Pancreas (tissue), 10 donors: ENCODE data around the gene RAD23A. TPM values are rescaled to one million over a fixed set of nuclear protein-coding genes. Genes with fewer than 3 reads are reported as not detected.

Experiments used
- ATAC-seq, 4 donors: fragments of 200-7000 bp; cut with Tn5 transposase; one replicate each; pipeline versions ENCODE4 v1.8.0 to v1.9.1; 2020; ENCODE audit warnings: mild to moderate bottlenecking in 4 of 4, moderate library complexity in 4 of 4
- DNase-seq, 6 donors: peaks; one replicate each; pipeline ENCODE4 v3.0.0-alpha.2; 2020
- FAIRE-seq: peaks from 2 replicates; lab custom pipeline; 2012; peaks lifted over from hg19 to GRCh38; lab: Jason Lieb, UNC
- H3K27ac ChIP-seq, 4 donors: fragments of 200-600 bp; sonication (generic); 1 replicate in 3 of 4; 2 replicates in 1 of 4; pipeline versions ENCODE4 v1.5.0 to v1.8.0; 2020
- H3K27me3 ChIP-seq, 4 donors: fragments of 200-600 bp; one replicate each; pipeline ENCODE4 v1.8.0; 2021
- H3K36me3 ChIP-seq, 3 donors: fragments of 200-600 bp; sonication (generic) in 1 of 3; one replicate each; pipeline versions ENCODE4 v1.5.0 to v1.8.0; 2020 to 2021
- H3K4me1 ChIP-seq, 3 donors: fragments of 200-600 bp; one replicate each; pipeline ENCODE4 v1.8.0; 2021
- H3K4me3 ChIP-seq, 4 donors: fragments of 200-600 bp; sonication (generic) in 2 of 4; one replicate each; pipeline versions ENCODE4 v1.5.0 to v1.8.0; 2020 to 2021
- H3K9me3 ChIP-seq, 4 donors: fragments of 200-600 bp; one replicate each; pipeline ENCODE4 v1.8.0; 2021
- CTCF ChIP-seq, 4 donors: fragments of 200-600 bp; sonication (generic) in 3 of 4; IDR thresholded peaks; one replicate each; pipeline versions ENCODE4 v1.5.0 to v1.8.0; 2021; ENCODE audit warnings: antibody characterized with exemption in 4 of 4
- WGBS, 2 donors: extraction: QIAGEN DNeasy Blood & Tissue Kit; methylation state at CpG; one replicate each; pipeline ENCODE4 v1.1.7; 2013; 5-methylcytosine and 5-hydroxymethylcytosine counted together
- intact Hi-C, 3 donors: fragments of 100-400 bp; cut with DNase I; formaldehyde crosslinking; loops; one replicate each; pipeline versions ENCODE4 v1.11.1 to v1.14.2; 2022
- polyA plus RNA-seq, 2 donors: library from polyadenylated mRNA; stranded (reverse); fragments of 200-250 nt; gene quantifications; one replicate each; pipeline ENCODE4 v1.2.3, GENCODE V29; 2013
- total RNA-seq, 6 donors: library from RNA; stranded (reverse); fragmentation: NEBNext Ultra II Directional in 4 of 6; extraction: Animal tissue kit (Norgen Biotek cat#: 25700) in 4 of 6; gene quantifications; one replicate each; pipeline versions ENCODE4 v1.2.1 to v1.2.4, GENCODE V29; 2021 to 2023
- donor health status: healthy with polysubstance abuse.
- donor health status: DM: no; HTN: no; CAD: no; lungs with moderate emphysema.
- donor health status: DM: no; HTN: no; CAD: no.
- donor health status: control.
- donor health status: control.
- donor health status: Bipolar disorder and iron deficiency.
- donor health status: DM: yes; HTN: yes; CAD: no.
- donor health status: DM: no; HTN: no; CAD: no.
- donor health status: DM: no; HTN: no; CAD: no.
- donor health status: DM: yes; HTN: yes; CAD: no.

Gene RAD23A
- total and polyA plus RNA-seq, 8 donors, result 35.0 to 99.1 (median 46.8) TPM

GRCh38 chr19:12984143-12984627, 38.5 kb downstream of the RAD23A start:
- FAIRE-seq (no peak), DNase-seq (no peak), ATAC-seq (peak in 1 of 4 donors; percentile 5)
- H3K4me3 ChIP-seq, result no peak overlapping the region
- H3K4me1 ChIP-seq, result peaks cover 0 to 3% (median 0%) of the 10 kb centered on the region in 3 donors
- TF ChIP-seq CTCF (IDR thresholded peaks at IDR 0.05), result no peak
- no peaks in the 10 kb centered on the region for H3K27me3 ChIP-seq
- no peaks in the 10 kb centered on the region for H3K9me3 ChIP-seq
- intact Hi-C loops, result loop anchor here in 2 of 3 donors (5.0 to 10.0 kb wide), 3 partner anchors 78 to 278 kb away; no protein-coding TSS in a partner anchor
- 58 to 73% methylated on average over 3 of the region's 3 CpGs for WGBS, 2 donors
- H3K27ac ChIP-seq, result no peak overlapping the region
- no peaks in the 10 kb centered on the region for H3K36me3 ChIP-seq

- ATAC-seq (no peak), DNase-seq (no peak), FAIRE-seq (no peak)
- Histone ChIP-seq H3K9me3 (no peaks in the 10 kb centered on the region), H3K27me3 (no peaks in the 10 kb centered on the region), H3K4me1 (peaks cover 0 to 3% (median 0%) of the 10 kb centered on the region in 3 donors), H3K4me3 (no peak overlapping the region), H3K27ac (peak overlapping the region in 1 of 4 donors; percentile 22), H3K36me3 (no peaks in the 10 kb centered on the region)
- TF ChIP-seq CTCF (IDR thresholded peaks at IDR 0.05), result no peak
- WGBS, 2 donors, result 20 to 21% methylated on average over 9 to 10 of the region's 10 CpGs
- intact Hi-C loops, result loop anchor here in 2 of 3 donors (5.0 to 10.0 kb wide), 4 partner anchors 48 to 278 kb away; no protein-coding TSS in a partner anchor
Measured at GRCh38 chr19:12984683-12985048, 39.0 kb downstream of the RAD23A start.

GRCh38 chr19:12985049-12985776, 39.6 kb downstream of the RAD23A start:
- 22 to 25% methylated on average over 16 of the region's 16 CpGs for WGBS, 2 donors
- ATAC-seq (peak; percentile 62 to 76 (median 73)), FAIRE-seq (no peak), DNase-seq (peak in 3 of 6 donors; percentile 43 to 64 (median 62))
- Histone ChIP-seq H3K4me3 (no peak overlapping the region), H3K27ac (peak overlapping the region in 1 of 4 donors; percentile 22), H3K27me3 (no peaks in the 10 kb centered on the region), H3K36me3 (no peaks in the 10 kb centered on the region), H3K9me3 (no peaks in the 10 kb centered on the region), H3K4me1 (peaks cover 0 to 3% (median 0%) of the 10 kb centered on the region in 3 donors)
- no peak for TF ChIP-seq CTCF (IDR thresholded peaks at IDR 0.05)
- intact Hi-C loops, result loop anchor here in 2 of 3 donors (5.0 to 10.0 kb wide), 2 partner anchors 47 to 80 kb away; no protein-coding TSS in a partner anchor

GRCh38 chr19:12986726-12987125, 41.1 kb downstream of the RAD23A start:
- intact Hi-C loops, result loop anchor here in 2 of 3 donors (5.0 to 10.0 kb wide), 2 partner anchors 46 to 78 kb away; no protein-coding TSS in a partner anchor
- peaks cover 0 to 3% (median 0%) of the 10 kb centered on the region in 3 donors for H3K4me1 ChIP-seq
- H3K27ac ChIP-seq, result no peak overlapping the region
- DNase-seq (no peak), ATAC-seq (no peak), FAIRE-seq (no peak)
- no peaks in the 10 kb centered on the region for H3K36me3 ChIP-seq
- WGBS, 2 donors, result 92 to 95% methylated on average over 12 of the region's 12 CpGs
- no peaks in the 10 kb centered on the region for H3K9me3 ChIP-seq
- TF ChIP-seq CTCF (IDR thresholded peaks at IDR 0.05), result no peak
- H3K27me3 ChIP-seq, result no peaks in the 10 kb centered on the region
- H3K4me3 ChIP-seq, result no peak overlapping the region
